Fibroblast of skin of back (primary cell): ENCODE measurements around the gene KLHDC8A. TPM values are rescaled to one million over a fixed set of nuclear protein-coding genes. Genes with fewer than 3 reads are reported as not detected.
"Not testable (repeated sequence)": the region's sequence is repeated elsewhere in the genome, so short reads cannot be mapped to it uniquely, and the experiment has no call there.

Experiments used
- DNase-seq: peaks from one replicate; pipeline ENCODE4 v3.0.0-alpha.2; 2013
- polyA plus RNA-seq, 2 experiments: library from polyadenylated mRNA; unstranded; fragments of 120-200 nt; gene quantifications; one replicate each; pipeline ENCODE4 v1.2.1, GENCODE V29; 2013; ENCODE audit not compliant: insufficient read length in 2 of 2

The KLHDC8A gene, protein sequence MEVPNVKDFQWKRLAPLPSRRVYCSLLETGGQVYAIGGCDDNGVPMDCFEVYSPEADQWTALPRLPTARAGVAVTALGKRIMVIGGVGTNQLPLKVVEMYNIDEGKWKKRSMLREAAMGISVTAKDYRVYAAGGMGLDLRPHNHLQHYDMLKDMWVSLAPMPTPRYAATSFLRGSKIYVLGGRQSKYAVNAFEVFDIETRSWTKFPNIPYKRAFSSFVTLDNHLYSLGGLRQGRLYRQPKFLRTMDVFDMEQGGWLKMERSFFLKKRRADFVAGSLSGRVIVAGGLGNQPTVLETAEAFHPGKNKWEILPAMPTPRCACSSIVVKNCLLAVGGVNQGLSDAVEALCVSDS
- polyA plus RNA-seq (2013, experiment 1 of 2; ENCODE audit: insufficient read length), result not detected
- polyA plus RNA-seq (2013, experiment 2 of 2; ENCODE audit: insufficient read length), result not detected

DNA sequence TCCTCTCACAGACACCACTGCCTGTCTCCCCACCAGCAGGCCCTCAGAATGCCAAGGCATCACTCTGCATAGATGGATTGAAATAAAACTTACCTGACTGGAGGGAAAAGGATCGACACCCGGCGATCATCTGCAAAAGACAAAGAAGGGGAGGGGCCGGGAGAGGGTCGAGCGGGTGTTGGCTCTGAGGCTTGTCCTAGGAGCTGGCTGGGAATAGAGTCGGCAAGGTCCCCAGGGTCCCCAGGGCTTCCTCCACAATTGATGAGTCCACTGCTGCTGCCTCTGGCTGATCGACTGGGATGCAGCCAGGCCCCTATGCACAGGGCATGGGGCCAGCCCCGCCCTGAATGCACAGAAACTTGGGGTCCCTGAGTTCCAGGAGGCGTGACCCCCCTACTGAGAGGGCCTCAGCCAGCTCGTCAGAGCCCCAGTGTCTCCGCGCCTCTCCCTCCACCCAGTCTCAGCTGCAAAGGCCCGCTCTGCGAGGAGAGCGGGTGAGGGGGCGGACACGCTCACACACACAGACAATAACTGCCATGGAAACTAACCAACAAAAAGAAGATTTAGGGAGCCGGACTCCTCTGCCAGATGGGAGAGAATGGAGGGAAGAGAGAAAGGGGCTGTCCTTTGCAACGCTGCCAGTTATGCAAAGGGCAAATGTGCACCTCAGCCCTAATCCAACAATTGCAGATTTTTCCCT lies at the start of gene KLHDC8A:
Gene KLHDC8A (minus strand): TSS at position 483 of the 700 bp plus-strand sequence. CDS start 13,318 bp downstream, outside the sequence.
- no peak for DNase-seq

DNA sequence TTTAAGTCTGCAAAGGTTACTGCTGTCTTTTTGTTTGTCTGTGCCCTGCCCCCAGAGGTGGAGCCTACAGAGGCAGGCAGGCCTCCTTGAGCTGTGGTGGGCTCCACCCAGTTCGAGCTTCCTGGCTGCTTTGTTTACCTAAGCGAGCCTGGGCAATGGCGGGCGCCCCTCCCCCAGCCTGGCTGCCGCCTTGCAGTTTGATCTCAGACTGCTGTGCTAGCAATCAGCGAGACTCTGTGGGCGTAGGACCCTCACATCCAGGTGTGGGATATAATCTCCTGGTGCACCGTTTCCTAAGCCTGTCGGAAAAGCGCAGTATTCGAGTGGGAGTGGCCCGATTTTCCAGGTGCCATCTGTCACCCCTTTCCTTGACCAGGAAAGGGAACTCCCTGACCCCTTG lies 49.5 kb upstream of the KLHDC8A start:
- DNase-seq, result not testable (repeated sequence)

DNA sequence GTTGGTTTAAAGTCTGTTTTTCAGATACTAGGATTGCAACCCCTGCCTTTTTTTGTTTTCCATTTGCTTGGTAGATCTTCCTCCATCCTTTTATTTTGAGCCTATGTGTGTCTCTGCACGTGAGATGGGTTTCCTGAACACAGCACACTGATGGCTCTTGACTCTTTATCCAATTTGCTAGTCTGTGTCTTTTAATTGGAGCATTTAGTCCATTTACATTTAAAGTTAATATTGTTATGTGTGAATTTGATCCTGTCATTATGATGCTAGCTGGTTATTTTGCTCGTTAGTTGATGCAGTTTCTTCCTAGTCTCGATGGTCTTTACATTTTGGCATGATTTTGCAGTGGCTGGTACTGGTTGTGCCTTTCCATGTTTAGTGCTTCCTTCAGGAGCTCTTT lies 47.8 kb upstream of the KLHDC8A start:
- not testable (repeated sequence) for DNase-seq

DNA sequence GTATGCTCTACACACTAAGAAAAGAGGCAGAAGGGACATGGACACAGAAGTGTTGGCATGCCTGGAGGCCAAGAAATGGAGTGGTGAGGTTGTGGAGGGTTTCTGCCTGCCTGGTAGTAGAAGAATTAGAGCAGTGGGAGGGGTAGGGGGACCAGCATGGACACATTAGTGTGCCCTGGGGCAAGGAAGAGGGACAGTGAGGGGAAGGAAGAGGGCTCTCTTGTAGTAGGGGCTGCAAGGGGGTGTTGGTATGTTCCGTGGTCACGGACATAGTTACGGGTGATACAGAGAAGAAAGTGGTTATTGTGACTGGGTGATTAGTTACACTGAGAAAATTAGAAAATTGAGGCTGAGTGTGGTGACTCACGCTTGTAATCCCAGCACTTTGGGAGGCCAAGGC lies 41.9 kb upstream of the KLHDC8A start:
- no peak for DNase-seq

DNA sequence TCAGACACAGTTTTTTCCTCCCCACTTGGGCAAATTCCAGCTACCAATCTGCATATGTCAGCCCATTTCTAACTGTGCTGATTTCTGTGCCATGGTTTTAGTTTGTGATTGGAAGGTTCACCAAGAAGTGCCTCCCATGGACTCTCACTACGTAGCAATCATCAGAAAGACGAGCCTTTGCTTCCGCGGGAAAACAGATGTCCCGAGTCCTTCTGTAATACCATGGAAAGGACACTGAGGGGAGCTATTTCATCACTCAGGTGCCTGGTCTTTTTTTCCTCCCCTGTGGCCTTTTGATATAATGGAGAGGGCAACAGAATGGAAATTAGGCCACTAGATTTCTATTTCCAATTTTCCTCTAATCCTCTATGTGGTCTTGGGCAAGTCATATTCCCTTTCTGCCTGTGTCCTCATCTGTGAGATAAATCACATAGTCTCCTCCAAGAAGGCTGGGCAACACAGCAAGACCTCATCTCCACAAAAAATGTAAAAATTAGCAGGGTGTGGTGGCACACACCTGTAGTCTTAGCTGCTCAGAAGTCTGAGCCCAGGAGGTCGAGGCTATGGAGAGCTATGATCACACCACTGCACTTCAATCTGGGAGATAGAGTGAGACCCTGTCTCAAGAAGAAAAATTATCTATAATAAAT lies 40.4 kb upstream of the KLHDC8A start:
- peak; percentile 28 for DNase-seq

DNA sequence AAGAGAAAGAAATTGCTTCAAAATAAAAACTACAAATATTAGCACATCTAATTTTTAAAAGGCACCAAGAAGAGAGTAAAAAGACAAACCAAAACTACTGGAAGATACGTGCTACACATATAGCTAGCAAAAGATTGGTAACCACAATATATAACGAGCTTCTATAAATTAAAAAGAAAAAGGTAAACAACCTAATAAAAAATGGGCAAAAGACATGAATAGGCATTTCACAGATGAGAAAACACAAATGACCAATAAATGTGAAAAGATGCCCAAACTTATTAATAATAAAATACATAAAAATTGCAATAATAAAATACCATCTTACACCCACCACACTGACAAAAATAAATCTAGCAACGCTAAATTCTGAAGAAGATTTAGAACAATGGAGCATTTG lies 38.9 kb upstream of the KLHDC8A start:
- no peak for DNase-seq

DNA sequence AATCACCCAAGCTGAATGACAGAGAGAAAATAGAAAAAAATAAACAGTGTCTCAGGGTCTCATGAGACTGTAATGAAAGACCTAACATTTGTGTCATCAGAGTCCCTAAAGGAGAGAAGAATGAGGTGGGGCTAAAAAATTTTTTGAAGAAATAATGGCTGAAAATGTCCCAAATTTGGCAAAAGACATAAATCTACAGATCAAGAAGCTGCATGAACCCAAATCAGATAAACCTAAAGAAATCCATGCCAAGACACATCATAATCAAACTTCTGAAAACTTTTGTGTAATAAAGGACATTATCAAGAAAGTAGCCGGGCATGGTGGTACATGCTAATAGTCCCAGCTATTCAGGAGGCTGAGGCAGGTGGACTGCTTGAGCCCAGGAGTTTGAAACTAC lies 35.9 kb upstream of the KLHDC8A start:
- no peak for DNase-seq

DNA sequence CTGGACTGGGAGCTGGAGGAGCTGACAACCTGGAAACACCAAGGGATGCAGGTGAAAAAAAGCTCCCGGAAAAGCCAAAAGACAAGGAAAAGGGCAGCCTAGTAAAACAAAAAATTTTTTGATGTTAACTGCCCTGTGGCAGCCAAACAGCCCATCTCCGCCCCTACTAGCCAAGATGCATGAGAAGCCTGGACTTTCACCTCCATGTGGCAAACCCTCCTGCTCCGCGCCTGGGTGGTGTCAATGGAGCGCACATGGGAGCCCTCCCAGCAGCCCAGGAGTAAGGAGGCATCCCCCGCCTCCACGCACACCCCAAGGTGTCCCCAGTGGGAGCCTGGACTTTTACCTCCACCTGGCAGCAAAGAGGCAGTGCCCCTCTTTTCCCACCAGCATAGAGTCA lies 34.7 kb upstream of the KLHDC8A start:
- no peak for DNase-seq

DNA sequence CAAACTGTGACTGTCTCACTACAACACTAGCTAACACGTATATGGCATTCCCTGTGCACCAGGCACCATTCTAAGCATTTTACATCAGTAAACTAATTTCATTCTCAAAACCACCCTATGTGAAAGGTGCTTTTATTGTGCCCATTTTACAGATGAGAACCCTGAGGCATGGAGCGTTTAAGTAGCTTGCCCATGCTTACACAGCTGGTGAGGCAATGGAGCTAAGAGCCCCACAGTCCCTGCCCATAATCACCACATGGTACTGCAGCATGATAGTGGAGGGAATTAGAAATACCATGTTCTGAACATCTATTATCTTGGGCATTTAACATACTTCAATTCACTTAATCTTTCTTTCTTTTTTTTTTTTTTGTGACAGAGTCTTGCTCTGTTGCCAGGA lies 31.1 kb upstream of the KLHDC8A start:
- DNase-seq, result no peak

DNA sequence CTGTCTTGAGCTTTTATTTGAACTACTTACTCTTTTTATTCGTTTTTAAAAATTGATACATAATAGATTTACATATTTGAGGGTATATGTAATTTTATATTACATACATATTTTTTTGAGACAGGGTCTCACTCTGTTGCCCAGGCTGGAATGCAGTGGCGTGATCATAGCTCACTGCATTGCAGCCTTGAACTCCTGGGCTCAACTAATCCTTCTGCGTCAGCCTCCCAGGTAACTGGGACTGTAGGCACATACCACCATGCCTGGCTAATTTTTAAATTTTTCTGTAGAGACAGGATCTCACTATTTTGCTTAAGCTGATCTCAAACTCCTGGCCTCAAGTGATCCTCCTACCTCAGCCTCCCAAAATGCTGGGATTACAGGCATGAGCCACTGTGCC lies 26.3 kb upstream of the KLHDC8A start:
- not testable (repeated sequence) for DNase-seq

DNA sequence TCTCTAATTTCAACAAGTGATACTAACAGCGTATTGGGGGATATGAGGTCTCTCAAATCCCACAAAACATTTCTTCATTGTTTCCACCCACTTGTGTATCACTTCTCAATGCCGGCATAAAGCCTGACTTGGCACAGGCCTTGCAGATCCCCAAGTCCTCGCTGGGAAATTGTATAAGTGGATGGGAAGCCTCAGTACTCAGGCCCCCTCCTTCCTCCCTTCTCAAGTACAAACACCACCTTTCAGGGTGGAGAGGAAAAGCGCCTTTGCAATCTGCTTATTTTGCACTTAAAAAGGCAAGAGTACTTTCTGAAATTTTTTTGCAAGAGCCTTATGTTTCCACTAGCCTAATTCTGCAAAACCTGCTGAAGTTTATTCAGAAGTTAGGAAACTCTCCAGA lies 25.8 kb upstream of the KLHDC8A start:
- no peak for DNase-seq

DNA sequence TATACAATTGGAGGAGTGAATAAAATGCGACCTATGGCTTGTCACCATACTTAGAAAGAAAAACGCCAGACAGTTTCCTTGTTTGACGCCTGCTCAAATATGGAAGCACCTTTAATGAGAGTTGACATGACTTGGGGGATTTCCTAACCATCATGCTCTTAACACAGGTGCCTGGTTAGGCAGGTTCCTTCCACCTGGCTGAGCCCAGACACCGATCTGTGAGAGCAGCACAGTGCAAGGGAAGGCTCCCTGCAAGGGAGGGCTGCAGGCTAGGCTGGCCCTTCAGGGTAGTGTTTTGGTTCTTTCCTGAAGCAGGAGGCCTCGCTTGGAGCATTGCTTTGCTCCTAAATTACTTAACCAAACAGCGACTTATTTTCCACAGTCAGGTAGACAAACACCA lies 24.6 kb upstream of the KLHDC8A start:
- no peak for DNase-seq

DNA sequence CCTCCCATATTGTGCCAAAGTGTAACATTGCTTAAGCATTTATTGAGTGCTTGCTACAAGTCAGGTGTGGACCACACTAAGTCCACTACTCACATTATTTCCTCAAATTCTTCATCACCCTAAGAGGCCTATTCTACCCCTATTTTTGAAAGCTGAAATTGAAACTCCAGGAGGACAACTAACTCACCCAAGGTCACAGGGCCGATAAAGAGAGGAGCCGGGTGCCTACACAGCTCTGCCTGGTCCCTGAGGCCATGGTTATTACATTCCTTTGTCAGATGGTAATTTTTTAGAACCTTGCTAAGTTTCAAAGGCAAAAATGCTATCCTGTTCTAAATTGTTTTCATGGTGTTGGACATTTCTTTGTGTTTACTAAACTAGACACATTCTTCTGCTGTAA lies 24.2 kb upstream of the KLHDC8A start:
- no peak for DNase-seq

DNA sequence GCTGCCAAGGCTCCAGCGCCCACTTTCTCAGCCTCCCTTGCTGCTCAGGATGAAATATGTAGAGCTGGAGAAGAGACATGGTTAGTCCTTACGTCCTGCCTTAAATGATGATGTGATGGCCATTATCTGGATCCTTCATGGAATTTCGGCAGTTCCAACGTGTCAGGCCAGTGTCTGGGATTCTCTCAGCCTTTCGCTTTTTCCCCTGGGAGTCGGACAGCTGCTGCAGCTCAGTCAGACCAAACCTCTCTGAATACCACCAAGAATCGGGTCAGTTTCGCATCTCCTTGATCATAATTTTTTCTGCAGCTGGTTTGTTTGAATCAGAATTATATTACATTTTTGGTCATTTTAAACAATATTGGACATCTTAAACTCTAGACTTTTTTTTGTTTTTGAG lies 22.3 kb upstream of the KLHDC8A start:
- no peak for DNase-seq

DNA sequence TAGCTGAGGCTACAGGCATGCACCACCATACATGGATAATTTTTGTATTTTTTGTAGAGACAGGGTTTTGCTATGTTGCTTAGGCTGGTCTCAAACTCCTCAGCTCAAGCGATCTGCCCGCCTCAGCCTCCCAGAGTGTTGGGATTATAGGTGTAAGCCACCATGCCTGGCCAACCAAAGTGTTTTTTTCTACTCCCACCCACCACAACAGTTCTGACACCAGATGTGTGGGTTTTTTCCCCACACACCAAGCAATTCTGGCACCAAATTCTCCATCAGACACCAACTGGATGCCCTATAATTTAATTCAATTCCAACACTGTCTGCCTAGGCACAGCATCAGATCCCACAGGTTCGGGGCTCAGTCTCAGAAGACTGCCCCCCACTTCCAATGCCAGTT lies 20.6 kb upstream of the KLHDC8A start:
- no peak for DNase-seq

DNA sequence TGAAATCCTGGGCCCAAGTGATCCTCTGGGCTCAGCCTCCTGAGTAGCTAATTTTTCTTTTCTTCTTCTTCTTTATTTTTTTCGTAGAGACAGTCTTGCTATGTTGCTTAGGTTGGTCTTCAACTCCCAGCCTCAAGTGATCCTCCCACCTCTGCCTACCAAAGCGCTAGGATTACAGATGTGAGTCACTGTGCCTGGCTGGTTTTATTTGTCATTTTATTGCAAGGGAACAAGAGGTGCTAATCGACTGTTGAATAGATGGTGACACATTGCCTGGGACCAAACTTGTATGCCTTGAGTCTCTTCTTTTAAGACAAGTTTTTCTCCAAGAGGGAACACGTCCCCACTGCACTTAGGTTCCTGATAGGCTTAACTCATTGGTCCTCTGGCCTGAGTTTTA lies 20.0 kb upstream of the KLHDC8A start:
- no peak for DNase-seq

DNA sequence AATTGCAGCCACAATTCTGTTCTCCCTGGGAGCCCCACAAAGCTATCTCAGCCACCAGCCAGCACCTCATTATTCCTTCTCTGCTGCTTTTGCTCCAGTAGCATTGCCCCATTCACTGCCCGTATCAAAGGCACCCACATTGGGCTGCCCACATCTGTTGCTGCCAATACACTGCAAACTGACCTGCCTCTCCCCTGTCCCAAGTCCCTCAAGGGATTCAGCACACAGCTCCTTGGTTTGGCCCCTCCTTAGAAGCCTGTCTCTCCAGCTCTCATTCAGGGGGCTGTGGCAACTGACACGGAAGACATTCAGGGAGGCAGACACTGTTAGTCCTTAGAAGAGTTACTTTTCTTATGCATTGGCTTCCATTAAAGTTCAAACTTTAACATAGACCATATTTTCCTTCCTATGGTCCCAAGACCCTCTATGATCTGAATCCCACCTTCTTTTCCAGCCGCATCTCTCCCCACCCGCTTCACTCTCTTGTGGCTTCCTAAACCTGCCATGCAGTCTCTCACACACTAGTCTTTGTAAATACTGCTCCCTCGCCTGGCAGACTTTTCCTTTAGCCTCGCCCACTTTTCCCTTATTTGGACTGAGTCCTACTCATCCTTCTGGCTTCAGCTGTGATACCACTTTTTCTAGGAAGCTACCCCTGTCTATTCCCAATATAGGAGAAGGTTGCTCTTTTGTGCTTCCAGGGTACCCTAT lies 19.3 kb upstream of the KLHDC8A start:
- peak; percentile 76 for DNase-seq

DNA sequence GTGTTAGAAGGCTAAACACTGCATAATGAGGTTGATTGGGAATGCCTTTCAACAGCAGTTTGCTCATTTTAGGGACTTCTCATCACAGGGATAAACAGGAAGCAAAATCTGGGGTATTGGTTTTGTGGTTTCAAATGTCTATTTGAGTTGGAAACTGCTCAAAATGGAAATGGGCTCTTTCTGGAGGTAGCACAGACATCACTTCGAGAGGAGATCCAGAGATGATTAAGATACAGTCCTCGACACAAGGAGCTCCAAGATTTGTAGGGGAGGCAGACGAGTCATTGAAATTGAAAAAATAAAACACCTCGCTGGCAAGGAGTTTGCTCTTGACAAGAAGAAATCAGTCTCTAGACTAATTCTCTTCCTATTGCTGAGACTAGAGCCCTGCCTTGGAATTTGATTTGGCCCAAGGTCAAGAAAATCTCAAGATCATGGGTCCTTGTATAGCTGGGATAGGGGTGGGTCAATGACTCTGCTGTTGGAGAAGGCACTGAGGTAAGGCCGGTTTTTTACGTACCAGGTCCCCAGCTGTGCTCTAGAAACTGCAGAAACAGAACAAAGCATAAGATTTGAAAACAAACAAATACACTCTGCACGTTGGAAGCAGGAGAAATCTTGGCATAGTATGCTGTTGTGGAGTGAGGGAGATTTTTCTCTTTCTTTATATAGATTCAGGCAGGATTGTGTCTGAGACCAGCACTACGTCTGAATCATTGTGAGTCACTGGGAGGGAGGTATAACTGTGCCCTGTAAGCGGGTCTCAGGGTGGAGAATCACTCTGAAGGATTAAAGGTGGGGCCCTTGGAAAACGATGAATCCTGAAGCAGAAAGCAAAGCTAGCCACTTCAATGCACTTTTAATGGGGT lies 17.7 kb upstream of the KLHDC8A start:
- peak; percentile 90 for DNase-seq

DNA sequence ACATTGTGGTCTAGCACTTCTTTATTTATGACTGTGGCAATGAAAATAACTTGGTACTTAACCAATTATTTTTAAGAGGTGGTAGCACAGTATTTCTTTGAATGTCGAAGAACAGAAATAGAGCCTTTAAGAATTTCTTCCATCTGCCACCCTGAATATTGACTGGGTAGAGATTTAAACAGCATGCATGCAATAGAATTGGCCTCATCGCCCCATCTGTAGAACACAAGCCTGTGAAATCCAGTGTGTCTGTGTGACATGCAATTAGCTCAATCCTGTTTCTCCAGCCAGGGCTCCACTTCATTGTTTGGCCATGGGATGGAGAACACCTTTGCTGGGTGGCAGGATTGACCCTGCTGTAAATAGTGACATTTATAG lies 17.1 kb upstream of the KLHDC8A start:
- no peak for DNase-seq

DNA sequence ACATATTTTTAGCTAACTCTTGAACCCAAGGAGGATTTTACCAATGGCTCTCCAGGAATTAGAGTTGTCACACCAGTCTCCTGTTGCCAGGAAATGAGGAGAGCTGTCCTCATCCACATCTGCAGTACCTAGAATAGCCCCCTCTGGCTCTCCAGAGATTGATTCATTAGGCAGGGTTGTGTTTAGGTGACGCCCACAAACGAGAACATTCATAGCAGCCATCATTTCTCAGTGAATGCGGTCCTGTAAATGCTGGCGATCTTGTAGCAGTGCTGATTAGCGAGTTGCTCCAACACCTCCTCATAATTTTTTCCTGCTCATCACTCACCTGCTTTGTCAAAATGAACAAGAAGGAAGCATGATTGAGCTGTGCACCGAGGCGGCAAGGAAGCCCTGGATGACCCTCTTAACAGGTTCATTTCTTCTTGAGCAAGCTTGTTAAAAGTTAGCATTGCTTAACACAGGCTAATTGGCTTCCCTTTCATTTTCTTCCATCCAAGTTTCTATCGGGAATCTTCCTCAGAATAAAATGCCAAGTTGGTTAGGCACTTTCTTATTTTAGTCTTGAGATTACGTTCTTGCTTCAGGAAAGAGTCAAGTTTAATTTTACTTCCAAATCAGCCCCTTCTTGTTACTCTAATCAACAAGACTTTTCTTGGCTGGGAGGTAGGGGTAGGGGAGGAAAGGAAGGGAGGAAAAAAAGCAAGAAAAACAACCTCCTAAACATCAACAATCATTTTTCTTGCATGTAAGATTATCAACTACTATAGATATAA lies 16.5 kb upstream of the KLHDC8A start:
- DNase-seq, result no peak
